B cell (primary cell): ENCODE data around the gene INTS6L. TPM values are rescaled to one million over a fixed set of nuclear protein-coding genes. Genes with fewer than 3 reads are reported as not detected.

Experiments used
- ATAC-seq: fragments of 200-7000 bp; cut with Tn5 transposase; one replicate; pipeline ENCODE4 v1.10.0; 2021; ENCODE audit warnings: low read depth, mild to moderate bottlenecking, moderate number of reproducible peaks, moderate library complexity
- CTCF ChIA-PET: fragments of 350-600 bp; sonication (Branson Sonifier 250); formaldehyde crosslinking; loops from one replicate; lab custom pipeline; 2021; ENCODE audit warnings: antibody characterized with exemption, inconsistent platforms; lab: Charles Lee
- POLR2A ChIA-PET: fragments of 350-600 bp; sonication (Branson Sonifier 250); formaldehyde crosslinking; loops from one replicate; lab custom pipeline; 2021; ENCODE audit warnings: antibody characterized with exemption; lab: Charles Lee
- DNase-seq: peaks from one replicate; pipeline ENCODE4 v3.0.0; 2013
- H2AFZ ChIP-seq: 2 replicates; pipeline ENCODE4 v1.6.1; 2012; ENCODE audit warnings: mild to moderate bottlenecking, low read depth, low read length; ENCODE audit not compliant: insufficient read depth, poor library complexity, severe bottlenecking
- H3K27ac ChIP-seq, 2 donors: 1 replicate in 1 of 2; 2 replicates in 1 of 2; pipeline ENCODE4 v1.5.1; 2012 to 2013; ENCODE audit warnings: low read length in 2 of 2, mild to moderate bottlenecking in 2 of 2, moderate library complexity in 1 of 2
- H3K27me3 ChIP-seq, 4 experiments: fragments of 200-600 bp in 1 of 4; sonication (generic) in 1 of 4; replicated peaks in 1 of 4; 1 replicate in 2 of 4; 2 replicates in 2 of 4; pipeline versions ENCODE4 v1.6.1 to v1.7.0; 2013 to 2016; ENCODE audit warnings: low read length in 3 of 4, mild to moderate bottlenecking in 2 of 4, mixed read lengths in 1 of 4, moderate library complexity in 1 of 4; ENCODE audit not compliant: insufficient read depth in 4 of 4, control insufficient read depth in 3 of 4; ENCODE audit errors: control extremely low read depth in 1 of 4
- H3K36me3 ChIP-seq, 2 experiments: replicated peaks in 1 of 2; 1 replicate in 1 of 2; 2 replicates in 1 of 2; pipeline versions ENCODE4 v1.6.1 to v1.7.1; 2013; ENCODE audit warnings: low read length in 1 of 2; ENCODE audit not compliant: insufficient read depth in 2 of 2, control insufficient read depth in 1 of 2; ENCODE audit errors: control extremely low read depth in 1 of 2, extremely low read depth in 1 of 2
- H3K4me1 ChIP-seq, 2 donors: fragments of 200-600 bp in 1 of 2; sonication (generic) in 1 of 2; 1 replicate in 1 of 2; 2 replicates in 1 of 2; pipeline versions ENCODE4 v1.5.1 to v1.6.1; 2013 to 2017; ENCODE audit warnings: low read length in 2 of 2; ENCODE audit not compliant: control insufficient read depth in 2 of 2, insufficient read depth in 2 of 2
- H3K4me2 ChIP-seq: replicated peaks from 2 replicates; pipeline ENCODE3; 2012; ENCODE audit warnings: mild to moderate bottlenecking, low read depth, low read length; ENCODE audit not compliant: poor library complexity, severe bottlenecking
- H3K4me3 ChIP-seq, 5 experiments: fragments of 200-600 bp in 1 of 5; sonication (generic) in 1 of 5; 1 replicate in 3 of 5; 2 replicates in 2 of 5; pipeline versions ENCODE4 v1.5.1 to v1.7.0; 2011 to 2016; ENCODE audit warnings: low read length in 4 of 5, mild to moderate bottlenecking in 4 of 5, low read depth in 2 of 5, control low read depth in 1 of 5, moderate library complexity in 1 of 5; ENCODE audit not compliant: insufficient read depth in 1 of 5; ENCODE audit errors: control extremely low read depth in 1 of 5, extremely low read depth in 1 of 5
- H3K79me2 ChIP-seq: fragments of 200-600 bp; sonication (generic); one replicate; pipeline ENCODE4 v1.6.0; 2016; ENCODE audit warnings: low read length; ENCODE audit not compliant: control insufficient read depth, insufficient read depth
- H3K9ac ChIP-seq: fragments of 200-600 bp; sonication (generic); 2 replicates; pipeline ENCODE4 v1.6.1; 2017; ENCODE audit warnings: mild to moderate bottlenecking, low read length, moderate library complexity
- H3K9me3 ChIP-seq, 3 donors: one replicate each; pipeline versions ENCODE4 v1.6.1 to v1.7.1; 2013; ENCODE audit warnings: low read length in 2 of 3; ENCODE audit not compliant: control insufficient read depth in 2 of 3, insufficient read depth in 1 of 3; ENCODE audit errors: control extremely low read depth in 1 of 3
- H4K20me1 ChIP-seq: 2 replicates; pipeline ENCODE4 v1.6.0; 2012; ENCODE audit warnings: mild to moderate bottlenecking, low read length; ENCODE audit not compliant: insufficient read depth, control insufficient read depth, poor library complexity, severe bottlenecking
- H3K27ac Mint-ChIP-seq: one replicate; pipeline ENCODE4 v1.8.0; 2021; ENCODE audit warnings: mixed read lengths
- H3K27me3 Mint-ChIP-seq: one replicate; pipeline ENCODE4 v1.8.0; 2021; ENCODE audit warnings: mixed read lengths
- H3K4me1 Mint-ChIP-seq: one replicate; pipeline ENCODE4 v1.8.0; 2021; ENCODE audit warnings: mixed read lengths
- H3K4me3 Mint-ChIP-seq: one replicate; pipeline ENCODE4 v1.8.0; 2021; ENCODE audit warnings: mixed read lengths
- H3K9me3 Mint-ChIP-seq: one replicate; pipeline ENCODE4 v1.8.0; 2022; ENCODE audit warnings: mixed read lengths; ENCODE audit not compliant: insufficient read depth
- EZH2 ChIP-seq: IDR thresholded peaks from 2 replicates; pipeline ENCODE4 v1.6.1; 2012; ENCODE audit warnings: borderline replicate concordance, low read depth, mild to moderate bottlenecking, moderate library complexity, low read length; ENCODE audit not compliant: insufficient read depth, poor library complexity, severe bottlenecking
- WGBS: methylation state at CpG from one replicate; pipeline ENCODE4 v1.1.5; 2013; ENCODE audit warnings: missing lambda C conversion rate; ENCODE audit not compliant: insufficient coverage; 5-methylcytosine and 5-hydroxymethylcytosine counted together
- intact Hi-C: fragments of 100-400 bp; cut with micrococcal nuclease; formaldehyde crosslinking; loops from one replicate; pipeline ENCODE4 v1.10.0; 2022
- polyA plus RNA-seq: library from polyadenylated mRNA; depleted of rRNA; stranded (reverse); fragments of >200 nt; gene quantifications from 2 replicates; pipeline ENCODE4 v1.2.3, GENCODE V29; 2012
- total RNA-seq, 2 donors: library from RNA; stranded (reverse); fragments of 120-200 nt in 1 of 2; gene quantifications; 1 replicate in 1 of 2; 2 replicates in 1 of 2; pipeline versions ENCODE4 v1.2.3 to v1.2.4, GENCODE V29; 2013 to 2022
- TF ChIP-seq, protein P1 (sequence below): fragments of 200-600 bp; IDR thresholded peaks from one replicate; pipeline ENCODE4 v1.8.0; 2022; ENCODE audit warnings: antibody characterized with exemption, mild to moderate bottlenecking

INTS6L gene
- total and polyA plus RNA-seq, 2 donors (not counting 1 experiment from before 2014, with no cell fraction given), result 45.0 to 46.2 TPM

DNA sequence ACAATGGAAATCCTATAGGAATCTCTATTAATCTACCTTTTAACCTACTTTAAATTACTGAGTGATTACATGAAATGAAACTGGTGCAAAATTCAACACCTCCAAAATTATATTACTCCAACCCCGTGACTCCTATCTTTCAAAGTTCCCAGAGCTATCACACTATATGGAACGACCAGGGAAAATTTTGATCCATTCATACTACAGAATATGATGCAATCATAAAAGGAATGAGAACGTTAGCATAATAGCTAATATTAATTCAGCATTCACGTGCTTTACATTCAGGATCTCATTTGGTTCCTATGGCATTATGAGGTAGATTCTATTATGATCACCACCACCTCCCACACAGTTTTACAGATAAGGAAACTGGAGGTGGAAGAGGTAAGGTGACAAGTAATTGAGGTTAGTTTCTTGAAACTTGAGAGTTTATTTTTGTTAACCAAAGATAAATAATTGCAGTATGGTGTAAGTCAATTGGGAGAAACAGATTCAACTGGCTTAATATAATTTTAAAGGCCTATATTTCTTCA, 29.4 kb upstream of the INTS6L start:
- Histone ChIP-seq H3K27me3 (no peaks in the 10 kb centered on the region), H3K9me3 (no peaks in the 10 kb centered on the region), H3K79me2 (no peaks in the 10 kb centered on the region), H3K4me1 (peaks cover 0 to 15% of the 10 kb centered on the region in 2 donors), H4K20me1 (no peaks in the 10 kb centered on the region), H2AFZ (no peak overlapping the region), H3K36me3 (no peaks in the 10 kb centered on the region), H3K27ac (no peak overlapping the region), H3K4me2 (no peak overlapping the region), H3K4me3 (no peak overlapping the region), H3K9ac (no peak overlapping the region)
- no peak for ATAC-seq
- Mint-ChIP-seq H3K9me3 (no peaks in the 10 kb centered on the region), H3K4me1 (peaks cover 10% of the 10 kb centered on the region), H3K4me3 (no peak overlapping the region), H3K27me3 (no peaks in the 10 kb centered on the region), H3K27ac (no peak overlapping the region)
- DNase-seq, result no peak
- ChIA-PET POLR2A (no interaction called here), CTCF (no interaction called here)
- intact Hi-C loops, result no loop called here
- no peak for TF ChIP-seq EZH2
- TF ChIP-seq, protein P1, sequence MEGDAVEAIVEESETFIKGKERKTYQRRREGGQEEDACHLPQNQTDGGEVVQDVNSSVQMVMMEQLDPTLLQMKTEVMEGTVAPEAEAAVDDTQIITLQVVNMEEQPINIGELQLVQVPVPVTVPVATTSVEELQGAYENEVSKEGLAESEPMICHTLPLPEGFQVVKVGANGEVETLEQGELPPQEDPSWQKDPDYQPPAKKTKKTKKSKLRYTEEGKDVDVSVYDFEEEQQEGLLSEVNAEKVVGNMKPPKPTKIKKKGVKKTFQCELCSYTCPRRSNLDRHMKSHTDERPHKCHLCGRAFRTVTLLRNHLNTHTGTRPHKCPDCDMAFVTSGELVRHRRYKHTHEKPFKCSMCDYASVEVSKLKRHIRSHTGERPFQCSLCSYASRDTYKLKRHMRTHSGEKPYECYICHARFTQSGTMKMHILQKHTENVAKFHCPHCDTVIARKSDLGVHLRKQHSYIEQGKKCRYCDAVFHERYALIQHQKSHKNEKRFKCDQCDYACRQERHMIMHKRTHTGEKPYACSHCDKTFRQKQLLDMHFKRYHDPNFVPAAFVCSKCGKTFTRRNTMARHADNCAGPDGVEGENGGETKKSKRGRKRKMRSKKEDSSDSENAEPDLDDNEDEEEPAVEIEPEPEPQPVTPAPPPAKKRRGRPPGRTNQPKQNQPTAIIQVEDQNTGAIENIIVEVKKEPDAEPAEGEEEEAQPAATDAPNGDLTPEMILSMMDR, result no peak
- no CpG with 5 or more reads among the region's 4 CpGs for WGBS

DNA sequence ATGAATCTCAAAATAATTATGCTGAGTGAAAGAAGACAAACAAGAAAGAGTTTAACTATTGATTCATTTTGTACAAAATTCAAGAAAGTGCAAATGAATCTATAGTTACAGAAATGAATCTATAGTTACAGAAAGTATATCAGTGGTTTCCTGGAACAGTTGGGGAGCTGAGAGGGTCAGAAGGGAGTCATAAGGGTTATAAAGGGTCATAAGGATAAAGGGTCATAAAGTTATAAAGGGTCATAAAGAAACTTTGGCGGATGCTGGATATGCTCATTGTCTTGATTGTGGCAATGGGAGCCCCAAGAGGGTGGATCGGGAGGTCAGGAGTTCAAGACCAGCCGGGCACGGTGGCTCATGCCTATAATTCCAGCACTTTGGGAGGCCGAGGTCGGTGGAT, 26.0 kb upstream of the INTS6L start:
- WGBS, result 87% methylated on average over 4 of the region's 6 CpGs
- CTCF ChIA-PET, result no interaction called here
- Mint-ChIP-seq H3K27ac (no peak overlapping the region), H3K27me3 (no peaks in the 10 kb centered on the region), H3K4me1 (peaks cover 12% of the 10 kb centered on the region), H3K9me3 (no peaks in the 10 kb centered on the region), H3K4me3 (no peak overlapping the region)
- H3K79me2 ChIP-seq, result no peaks in the 10 kb centered on the region
- no peaks in the 10 kb centered on the region for H4K20me1 ChIP-seq
- H3K9me3 ChIP-seq, result no peaks in the 10 kb centered on the region
- H3K36me3 ChIP-seq, result no peaks in the 10 kb centered on the region
- POLR2A ChIA-PET, result no interaction called here
- no peak overlapping the region for H3K9ac ChIP-seq
- no peak overlapping the region for H3K4me2 ChIP-seq
- no peak for TF ChIP-seq EZH2
- TF ChIP-seq, protein P1, result no peak
- H3K27ac ChIP-seq, result no peak overlapping the region
- intact Hi-C loops, result no loop called here
- no peak overlapping the region for H3K4me3 ChIP-seq
- ATAC-seq (no peak), DNase-seq (no peak)
- peaks cover 0 to 3% of the 10 kb centered on the region in 2 donors for H3K4me1 ChIP-seq
- H2AFZ ChIP-seq, result no peak overlapping the region
- no peaks in the 10 kb centered on the region for H3K27me3 ChIP-seq
